Neural cell (in vitro differentiated cells): Measurements from ENCODE around the gene MAP3K14. TPM values are rescaled to one million over a fixed set of nuclear protein-coding genes. Genes with fewer than 3 reads are reported as not detected.

Source experiments
- H2AFZ ChIP-seq: fragments of 200-600, 300-800 bp; sonication (generic), shearing (Covaris generic); 2 replicates; pipeline ENCODE4 v1.6.0; 2014; ENCODE audit warnings: low read depth, mild to moderate bottlenecking, antibody characterized with exemption, low read length, moderate library complexity
- H3F3A ChIP-seq: fragments of 200-600 bp; shearing (Covaris generic); 2 replicates; pipeline ENCODE4 v1.6.1; 2016; ENCODE audit warnings: mild to moderate bottlenecking, moderate library complexity, mixed read lengths, antibody characterized with exemption, low read length; ENCODE audit not compliant: insufficient read depth, poor library complexity, severe bottlenecking
- H3K27ac ChIP-seq: fragments of 200-600, 300-800 bp; sonication (generic), shearing (Covaris generic); 2 replicates; pipeline ENCODE4 v1.5.1; 2014; ENCODE audit warnings: mild to moderate bottlenecking, low read length, moderate library complexity
- H3K27me3 ChIP-seq: fragments of 300-800, 200-600 bp; sonication (generic), shearing (Covaris generic); 2 replicates; pipeline ENCODE4 v1.6.0; 2014; ENCODE audit warnings: mild to moderate bottlenecking, low read depth, low read length, moderate library complexity; ENCODE audit not compliant: insufficient read depth
- H3K36me3 ChIP-seq: fragments of 300-800, 200-600 bp; sonication (generic), shearing (Covaris generic); 2 replicates; pipeline ENCODE4 v1.5.1; 2014; ENCODE audit warnings: mild to moderate bottlenecking, antibody characterized with exemption, low read length, moderate library complexity; ENCODE audit not compliant: insufficient read depth
- H3K4me2 ChIP-seq: fragments of 300-800, 200-600 bp; sonication (generic), shearing (Covaris generic); 2 replicates; pipeline ENCODE4 v1.6.0; 2014; ENCODE audit warnings: mild to moderate bottlenecking, low read length
- H3K4me3 ChIP-seq: fragments of 300-800, 200-600 bp; sonication (generic), shearing (Covaris generic); 2 replicates; pipeline ENCODE4 v1.5.1; 2014; ENCODE audit warnings: mild to moderate bottlenecking, low read length, moderate library complexity
- H3K79me2 ChIP-seq: fragments of 200-600 bp; shearing (Covaris generic); replicated peaks from 2 replicates; pipeline ENCODE4 v1.6.0; 2014; ENCODE audit warnings: mild to moderate bottlenecking, low read length, moderate library complexity; ENCODE audit not compliant: insufficient read depth
- H3K9ac ChIP-seq: fragments of 300-800, 200-600 bp; sonication (generic), shearing (Covaris generic); 2 replicates; pipeline ENCODE4 v1.6.1; 2016; ENCODE audit warnings: mild to moderate bottlenecking, low read length, mixed read lengths
- H3K9me2 ChIP-seq: fragments of 200-600 bp; shearing (Covaris generic); 2 replicates; pipeline ENCODE4 v1.6.1; 2016; ENCODE audit warnings: mild to moderate bottlenecking, low read length, mixed read lengths; ENCODE audit not compliant: insufficient read depth
- H3K9me3 ChIP-seq: fragments of 200-600, 300-800 bp; sonication (generic), shearing (Covaris generic); 2 replicates; pipeline ENCODE4 v1.6.1; 2016; ENCODE audit warnings: mild to moderate bottlenecking, mixed run types, low read length, moderate library complexity, mixed read lengths
- H4K20me1 ChIP-seq: fragments of 200-600 bp; shearing (Covaris generic); 2 replicates; pipeline ENCODE4 v1.6.1; 2016; ENCODE audit warnings: mild to moderate bottlenecking, mixed run types; ENCODE audit not compliant: insufficient read depth
- EP300 ChIP-seq: fragments of 450-650 bp; conservative IDR thresholded peaks from 2 replicates; pipeline ENCODE4 v1.6.1; 2014; ENCODE audit warnings: antibody characterized with exemption, mild to moderate bottlenecking, moderate library complexity; ENCODE audit not compliant: poor library complexity, severe bottlenecking
- EZH2 ChIP-seq: fragments of 200-600, 300-800 bp; shearing (Covaris generic), sonication (generic); IDR thresholded peaks from 2 replicates; pipeline ENCODE4 v1.6.1; 2014; ENCODE audit warnings: antibody characterized with exemption, low read length, borderline replicate concordance, mild to moderate bottlenecking; ENCODE audit not compliant: insufficient read depth, poor library complexity, severe bottlenecking
- MXI1 ChIP-seq: fragments of 450-650 bp; conservative IDR thresholded peaks from 2 replicates; pipeline ENCODE4 v1.6.1; 2014; ENCODE audit warnings: antibody characterized with exemption, mild to moderate bottlenecking; ENCODE audit not compliant: poor library complexity, severe bottlenecking
- POLR2AphosphoS5 ChIP-seq: IDR thresholded peaks from 2 replicates; pipeline ENCODE4 v1.6.1; 2012
- RAD21 ChIP-seq: fragments of 450-650 bp; conservative IDR thresholded peaks from 2 replicates; pipeline ENCODE4 v1.6.1; 2014; ENCODE audit warnings: antibody characterized with exemption, mild to moderate bottlenecking, moderate library complexity
- SMC3 ChIP-seq: fragments of 450-650 bp; conservative IDR thresholded peaks from 2 replicates; pipeline ENCODE4 v1.6.1; 2014; ENCODE audit warnings: antibody characterized with exemption, mild to moderate bottlenecking, moderate library complexity; ENCODE audit not compliant: poor library complexity
- TAF1 ChIP-seq: IDR thresholded peaks from 2 replicates; pipeline ENCODE4 v1.6.1; 2012; ENCODE audit warnings: low read depth
- polyA plus RNA-seq: library from polyadenylated mRNA; depleted of rRNA; stranded (reverse); fragments of >200 nt; gene quantifications from 2 replicates; pipeline ENCODE4 v1.2.3, GENCODE V29; 2014
- TF ChIP-seq, protein P1 (sequence below): fragments of 450-650 bp; IDR thresholded peaks from 2 replicates; pipeline ENCODE4 v1.5.1; 2014; ENCODE audit warnings: antibody characterized with exemption, mild to moderate bottlenecking, moderate library complexity; ENCODE audit not compliant: poor library complexity, severe bottlenecking
- TF ChIP-seq, protein P2 (sequence below): IDR thresholded peaks from 2 replicates; pipeline ENCODE4 v1.6.1; 2012; ENCODE audit warnings: borderline replicate concordance

The MAP3K14 gene
- polyA plus RNA-seq, 1 donor from 2014 or later = 6.7 TPM

DNA sequence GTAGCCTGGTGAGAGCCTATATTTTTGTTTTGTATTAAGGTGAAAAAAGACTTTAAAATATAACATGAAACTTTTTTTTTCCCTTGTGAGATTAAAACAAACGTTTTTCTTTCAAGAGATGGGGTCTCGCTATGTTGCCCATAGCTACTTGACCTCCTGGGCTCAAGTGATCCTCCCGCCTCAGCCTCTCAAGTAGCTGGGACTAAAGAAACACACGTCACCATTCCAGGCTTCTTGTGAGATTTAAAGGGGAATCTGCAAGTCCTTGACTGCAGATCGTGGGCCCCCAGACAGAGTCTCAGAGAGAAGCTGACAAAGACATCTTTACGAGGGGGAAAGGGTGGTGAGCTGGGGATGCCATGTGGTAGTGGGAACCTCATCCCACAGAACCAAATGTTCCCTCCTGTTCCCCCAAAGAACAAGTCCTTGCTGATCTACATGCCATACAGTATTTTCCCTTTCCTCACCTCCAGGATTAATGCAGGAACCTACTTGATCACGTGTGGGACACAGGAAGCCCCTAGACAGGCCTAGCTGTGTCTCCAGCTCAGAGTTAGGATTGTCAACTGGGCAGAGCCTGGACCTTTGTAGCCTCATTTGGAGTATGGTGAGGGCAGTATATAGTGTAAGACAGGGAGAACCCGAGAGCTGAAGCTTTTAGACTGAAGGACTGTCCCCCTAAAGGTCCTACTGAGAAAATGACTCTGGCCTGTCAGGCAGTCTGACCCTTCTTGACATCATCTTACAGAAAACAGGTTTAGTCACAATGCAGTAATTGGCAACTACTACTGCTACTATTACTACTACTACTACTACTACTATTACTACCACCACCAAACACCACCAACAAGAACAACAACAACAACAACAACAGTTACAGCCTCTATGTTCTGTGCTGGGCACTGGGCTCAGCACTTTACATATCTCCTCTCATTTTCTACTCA, 4.1 kb downstream of the MAP3K14 start:
- no peak overlapping the region for H3K27ac ChIP-seq
- peaks cover 26% of the 10 kb centered on the region for H3K79me2 ChIP-seq
- H3F3A ChIP-seq = no peaks in the 10 kb centered on the region
- no peak overlapping the region for H3K4me2 ChIP-seq
- H3K9me2 ChIP-seq = no peaks in the 10 kb centered on the region
- TF ChIP-seq, protein P1, sequence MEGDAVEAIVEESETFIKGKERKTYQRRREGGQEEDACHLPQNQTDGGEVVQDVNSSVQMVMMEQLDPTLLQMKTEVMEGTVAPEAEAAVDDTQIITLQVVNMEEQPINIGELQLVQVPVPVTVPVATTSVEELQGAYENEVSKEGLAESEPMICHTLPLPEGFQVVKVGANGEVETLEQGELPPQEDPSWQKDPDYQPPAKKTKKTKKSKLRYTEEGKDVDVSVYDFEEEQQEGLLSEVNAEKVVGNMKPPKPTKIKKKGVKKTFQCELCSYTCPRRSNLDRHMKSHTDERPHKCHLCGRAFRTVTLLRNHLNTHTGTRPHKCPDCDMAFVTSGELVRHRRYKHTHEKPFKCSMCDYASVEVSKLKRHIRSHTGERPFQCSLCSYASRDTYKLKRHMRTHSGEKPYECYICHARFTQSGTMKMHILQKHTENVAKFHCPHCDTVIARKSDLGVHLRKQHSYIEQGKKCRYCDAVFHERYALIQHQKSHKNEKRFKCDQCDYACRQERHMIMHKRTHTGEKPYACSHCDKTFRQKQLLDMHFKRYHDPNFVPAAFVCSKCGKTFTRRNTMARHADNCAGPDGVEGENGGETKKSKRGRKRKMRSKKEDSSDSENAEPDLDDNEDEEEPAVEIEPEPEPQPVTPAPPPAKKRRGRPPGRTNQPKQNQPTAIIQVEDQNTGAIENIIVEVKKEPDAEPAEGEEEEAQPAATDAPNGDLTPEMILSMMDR = no peak
- no peak for TF ChIP-seq RAD21
- TF ChIP-seq MXI1 = no peak
- TF ChIP-seq, protein P2, sequence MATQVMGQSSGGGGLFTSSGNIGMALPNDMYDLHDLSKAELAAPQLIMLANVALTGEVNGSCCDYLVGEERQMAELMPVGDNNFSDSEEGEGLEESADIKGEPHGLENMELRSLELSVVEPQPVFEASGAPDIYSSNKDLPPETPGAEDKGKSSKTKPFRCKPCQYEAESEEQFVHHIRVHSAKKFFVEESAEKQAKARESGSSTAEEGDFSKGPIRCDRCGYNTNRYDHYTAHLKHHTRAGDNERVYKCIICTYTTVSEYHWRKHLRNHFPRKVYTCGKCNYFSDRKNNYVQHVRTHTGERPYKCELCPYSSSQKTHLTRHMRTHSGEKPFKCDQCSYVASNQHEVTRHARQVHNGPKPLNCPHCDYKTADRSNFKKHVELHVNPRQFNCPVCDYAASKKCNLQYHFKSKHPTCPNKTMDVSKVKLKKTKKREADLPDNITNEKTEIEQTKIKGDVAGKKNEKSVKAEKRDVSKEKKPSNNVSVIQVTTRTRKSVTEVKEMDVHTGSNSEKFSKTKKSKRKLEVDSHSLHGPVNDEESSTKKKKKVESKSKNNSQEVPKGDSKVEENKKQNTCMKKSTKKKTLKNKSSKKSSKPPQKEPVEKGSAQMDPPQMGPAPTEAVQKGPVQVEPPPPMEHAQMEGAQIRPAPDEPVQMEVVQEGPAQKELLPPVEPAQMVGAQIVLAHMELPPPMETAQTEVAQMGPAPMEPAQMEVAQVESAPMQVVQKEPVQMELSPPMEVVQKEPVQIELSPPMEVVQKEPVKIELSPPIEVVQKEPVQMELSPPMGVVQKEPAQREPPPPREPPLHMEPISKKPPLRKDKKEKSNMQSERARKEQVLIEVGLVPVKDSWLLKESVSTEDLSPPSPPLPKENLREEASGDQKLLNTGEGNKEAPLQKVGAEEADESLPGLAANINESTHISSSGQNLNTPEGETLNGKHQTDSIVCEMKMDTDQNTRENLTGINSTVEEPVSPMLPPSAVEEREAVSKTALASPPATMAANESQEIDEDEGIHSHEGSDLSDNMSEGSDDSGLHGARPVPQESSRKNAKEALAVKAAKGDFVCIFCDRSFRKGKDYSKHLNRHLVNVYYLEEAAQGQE = no peak
- TF ChIP-seq TAF1 = no peak
- H3K27me3 ChIP-seq = no peaks in the 10 kb centered on the region
- H3K9me3 ChIP-seq = no peaks in the 10 kb centered on the region
- H4K20me1 ChIP-seq = no peaks in the 10 kb centered on the region
- H3K4me3 ChIP-seq = no peak overlapping the region
- H2AFZ ChIP-seq = no peak overlapping the region
- no peak overlapping the region for H3K9ac ChIP-seq
- no peaks in the 10 kb centered on the region for H3K36me3 ChIP-seq

DNA sequence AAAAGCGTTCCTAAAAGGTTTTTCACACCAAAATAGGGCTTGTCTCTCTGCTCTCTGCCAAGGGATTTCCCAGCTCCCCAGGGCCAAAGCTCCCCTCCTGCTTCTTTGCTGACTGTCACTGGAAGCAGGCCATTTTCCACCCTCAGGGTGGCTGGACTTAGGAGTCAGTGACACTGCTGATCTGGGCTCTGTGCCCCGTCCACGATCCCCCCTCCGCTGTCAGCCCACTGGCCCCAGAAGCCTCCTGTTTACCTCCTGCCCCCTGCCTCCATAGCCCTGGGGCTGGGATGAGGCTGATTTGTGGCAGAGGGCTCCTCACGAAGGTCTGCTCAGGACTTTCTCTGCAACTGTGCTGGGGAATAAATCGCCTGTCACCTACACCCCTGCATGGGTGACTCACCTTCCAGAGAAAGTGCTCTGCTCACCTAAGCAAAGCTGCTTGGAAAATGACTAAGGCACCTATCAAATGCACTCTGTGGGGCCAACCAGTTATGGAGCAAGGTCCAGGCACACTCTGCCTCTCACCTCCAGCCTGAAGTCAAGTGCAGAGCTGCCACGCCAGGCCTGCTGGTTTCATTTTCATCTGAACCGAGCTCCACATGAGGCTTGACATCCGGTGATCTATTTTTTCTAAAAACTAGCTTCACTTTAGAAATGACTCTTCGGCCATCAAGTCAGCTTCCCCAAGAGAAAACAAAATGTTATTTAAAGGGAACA, 4.9 kb downstream of the MAP3K14 start:
- H3K27ac ChIP-seq = no peak overlapping the region
- H3K4me2 ChIP-seq = no peak overlapping the region
- H3K9me3 ChIP-seq = no peaks in the 10 kb centered on the region
- H3F3A ChIP-seq = no peaks in the 10 kb centered on the region
- TF ChIP-seq, protein P2 = no peak
- TF ChIP-seq EZH2 = no peak
- no peak for TF ChIP-seq TAF1
- TF ChIP-seq POLR2AphosphoS5 = no peak
- no peak for TF ChIP-seq MXI1
- no peak for TF ChIP-seq EP300
- TF ChIP-seq SMC3 = no peak
- no peak for TF ChIP-seq RAD21
- TF ChIP-seq, protein P1 = no peak
- no peaks in the 10 kb centered on the region for H3K9me2 ChIP-seq
- H3K36me3 ChIP-seq = no peaks in the 10 kb centered on the region
- peaks cover 26% of the 10 kb centered on the region for H3K79me2 ChIP-seq
- H3K4me3 ChIP-seq = no peak overlapping the region
- no peaks in the 10 kb centered on the region for H4K20me1 ChIP-seq
- H2AFZ ChIP-seq = no peak overlapping the region
- no peaks in the 10 kb centered on the region for H3K27me3 ChIP-seq
- H3K9ac ChIP-seq = no peak overlapping the region
